Measurements from ENCODE around the gene MCRIP2.
A peak's percentile ranks its signal among the peaks of the same experiment; 100 is the strongest.
"Not testable (repeated sequence)": the region's sequence is repeated elsewhere in the genome, so short reads cannot be mapped to it uniquely, and the experiment has no call there.

MCRIP2 gene

DNA sequence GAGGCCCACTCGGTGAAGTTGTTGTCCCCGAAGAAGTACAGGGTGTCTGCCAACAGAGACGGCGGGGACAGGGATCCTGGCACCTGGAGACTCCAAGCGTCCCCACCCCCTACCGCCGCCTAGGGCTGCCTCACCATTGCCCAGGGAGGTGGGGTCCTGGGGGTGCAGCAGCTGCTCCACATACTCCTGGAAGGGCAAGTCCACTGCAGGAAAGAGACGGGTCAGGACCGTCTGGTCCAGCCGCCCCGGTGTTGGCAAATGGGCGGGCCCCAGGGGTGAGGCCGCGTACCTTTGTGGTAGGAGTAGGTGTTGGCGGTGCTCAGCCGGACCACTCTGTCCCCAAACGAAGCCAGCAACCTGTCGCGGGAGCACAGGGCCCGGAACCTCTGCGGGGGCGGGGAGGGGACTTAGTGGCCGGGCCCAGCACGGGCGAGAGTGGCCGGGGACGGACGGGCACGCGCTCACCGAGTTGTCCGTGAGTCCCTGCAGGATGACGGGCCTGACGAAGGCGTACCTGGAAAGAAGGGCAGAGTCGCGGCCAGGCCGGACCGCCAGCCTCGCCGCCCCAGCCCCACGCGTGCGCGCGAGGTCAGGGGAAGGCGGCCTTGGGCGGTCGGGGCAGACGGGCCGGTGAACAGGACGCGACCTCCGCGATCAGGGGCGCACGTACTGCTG lies 41.9 kb downstream of the MCRIP2 start:
- DNase-seq = no peak

DNA sequence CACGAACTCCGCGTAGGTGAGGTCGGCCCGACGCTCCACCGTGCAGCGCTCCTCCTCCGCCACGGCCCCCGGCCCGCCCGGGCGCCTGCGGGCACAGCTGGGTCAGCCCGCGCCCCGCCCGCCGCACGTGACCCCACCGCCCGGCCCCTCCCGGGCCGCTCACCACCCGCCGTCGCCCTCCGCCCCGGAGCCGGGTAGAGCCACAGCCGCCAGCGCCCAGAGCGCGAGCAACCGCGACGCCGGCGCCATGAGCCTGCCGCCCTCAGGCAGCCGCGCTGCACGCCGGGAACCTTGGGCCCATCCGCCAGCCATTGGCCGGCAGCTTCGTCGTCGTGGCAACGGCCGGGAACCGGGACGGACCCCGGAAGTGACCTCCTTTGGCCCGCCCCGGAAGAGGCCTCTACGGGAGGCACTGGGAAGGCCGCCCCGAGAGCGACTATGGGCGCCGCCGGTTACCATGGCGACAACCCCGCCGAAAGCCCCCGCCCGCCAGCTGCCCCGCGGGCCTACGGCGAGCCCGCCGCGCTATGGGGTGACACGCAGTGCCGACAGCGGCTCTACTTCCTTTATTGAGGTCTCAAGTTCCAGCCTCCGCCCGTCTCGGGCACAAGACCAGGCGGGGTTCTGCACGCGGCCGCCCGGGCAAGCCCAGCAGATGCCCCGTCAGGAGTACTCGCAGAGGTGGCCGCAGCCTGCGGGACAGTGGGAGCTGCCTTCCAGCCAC lies 42.6 kb downstream of the MCRIP2 start, which contains the start of gene JMJD8:
Gene JMJD8 (minus strand): TSS at position 264 of the 724 bp plus-strand sequence. CDS start 15 bp downstream, at position 249.
- peak; percentile 98 for DNase-seq

DNA sequence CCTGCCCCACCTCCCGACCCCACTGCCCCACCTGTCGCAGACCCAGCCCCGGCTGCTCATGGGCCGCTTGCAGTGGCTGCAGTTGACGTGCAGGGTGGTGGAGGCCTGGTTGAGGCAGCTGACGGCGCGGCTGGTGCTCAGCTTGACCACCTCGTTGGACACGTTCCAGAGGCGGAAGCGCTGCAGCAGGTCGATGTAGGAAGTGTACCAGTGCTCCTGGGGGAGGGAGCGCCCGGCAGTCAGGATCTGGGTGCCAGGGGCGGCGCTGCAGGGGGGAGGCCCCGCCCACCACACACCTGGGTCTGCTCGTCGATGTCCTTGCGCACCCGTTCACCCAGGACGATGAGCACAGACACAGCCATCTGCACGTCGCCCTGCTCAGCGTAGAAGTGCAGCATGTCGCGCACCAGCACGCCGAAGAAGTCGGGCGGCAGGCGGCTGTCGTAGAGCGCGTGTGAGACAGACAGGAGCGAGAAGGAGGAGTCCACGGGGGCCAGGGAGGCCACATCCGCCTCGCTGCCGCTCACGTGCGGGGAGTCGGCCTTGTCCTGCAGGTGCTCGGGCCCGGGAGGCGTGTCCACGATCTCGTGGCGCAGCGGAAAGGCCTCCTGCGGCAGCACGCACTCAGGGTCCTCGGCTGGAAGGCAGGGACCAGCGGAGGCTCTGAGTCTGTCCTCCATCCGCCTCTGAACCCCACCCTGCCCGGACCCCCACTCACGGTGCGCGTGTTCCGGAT lies 43.5 kb downstream of the MCRIP2 start:
- no peak for DNase-seq

DNA sequence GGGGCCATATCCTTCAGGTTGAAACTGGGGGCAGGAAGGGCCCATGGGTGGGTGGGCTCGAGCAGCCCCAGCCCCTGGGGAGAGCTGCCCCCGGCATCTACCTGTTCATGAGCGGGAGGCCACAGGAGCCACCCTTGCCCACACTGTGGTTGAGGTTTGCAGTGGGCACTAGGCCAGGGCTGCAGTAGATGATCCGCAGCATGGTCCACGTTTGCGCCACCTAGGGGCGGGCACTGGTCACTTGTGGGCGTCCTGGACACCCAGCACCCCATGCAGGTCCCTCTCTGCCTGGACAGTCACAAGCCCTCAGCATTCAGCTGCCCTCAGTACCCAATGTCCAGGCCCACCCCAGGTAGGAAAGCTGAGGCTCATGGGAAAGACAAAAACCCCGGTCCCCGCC lies 44.3 kb downstream of the MCRIP2 start:
- DNase-seq = no peak

DNA sequence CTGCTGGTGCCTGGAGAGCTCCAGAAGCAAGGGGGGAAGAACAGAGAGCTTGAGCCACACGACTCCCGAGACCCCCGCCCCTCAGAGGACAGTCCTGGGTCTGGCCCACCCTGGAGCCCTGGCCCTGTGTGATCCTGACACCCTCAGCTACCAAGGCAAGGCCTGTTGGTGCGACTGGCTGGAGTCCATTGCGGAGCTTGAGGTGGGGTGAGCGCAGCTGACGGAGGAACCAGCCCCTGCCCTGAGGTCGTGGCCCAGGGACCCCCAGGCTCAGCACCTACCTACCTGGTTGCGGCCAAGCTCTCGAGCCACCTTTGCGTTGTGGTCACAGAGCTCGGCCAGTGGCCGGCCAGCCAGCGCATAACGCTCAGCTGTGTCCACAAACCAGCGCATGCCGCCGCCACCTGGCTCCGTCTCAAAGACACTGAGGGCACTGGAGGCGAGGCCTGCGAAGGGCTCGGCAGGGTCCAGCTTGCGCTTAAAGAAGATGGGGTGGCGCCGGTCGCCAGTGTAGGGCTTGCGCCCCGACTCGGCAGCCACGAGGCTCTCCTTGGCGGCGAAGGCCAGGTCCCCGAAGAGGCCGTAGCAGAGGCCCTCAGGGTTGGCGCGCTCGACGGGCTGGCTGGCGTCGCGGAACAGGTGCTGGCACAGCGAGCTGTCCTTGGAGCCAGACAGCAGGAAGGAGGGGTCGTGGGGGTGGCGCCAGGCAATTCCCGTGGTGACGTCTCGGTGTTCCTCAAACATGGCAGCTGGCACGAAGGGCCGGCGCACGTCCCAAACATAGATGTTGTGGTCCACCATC lies 45.0 kb downstream of the MCRIP2 start:
- no peak for DNase-seq

DNA sequence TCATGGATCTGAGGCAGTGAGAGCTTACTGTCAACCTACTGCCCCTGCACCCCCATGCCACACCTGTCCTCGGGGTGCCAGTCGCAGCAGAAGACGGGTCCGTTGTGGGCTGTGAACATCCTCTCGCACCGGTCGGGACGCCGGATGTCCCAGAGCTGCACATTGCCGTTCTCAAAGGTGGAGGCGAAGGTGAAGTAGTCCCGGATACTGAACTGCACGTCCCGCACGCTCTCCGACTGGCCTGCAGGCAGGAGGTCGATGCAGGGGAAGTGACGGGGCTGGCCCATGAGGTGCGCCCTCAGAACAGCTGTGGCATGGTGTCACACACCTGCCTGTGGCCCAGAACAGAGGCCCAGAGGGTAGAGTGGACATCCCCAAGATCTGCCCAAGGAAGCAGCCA lies 45.9 kb downstream of the MCRIP2 start:
- DNase-seq = no peak

DNA sequence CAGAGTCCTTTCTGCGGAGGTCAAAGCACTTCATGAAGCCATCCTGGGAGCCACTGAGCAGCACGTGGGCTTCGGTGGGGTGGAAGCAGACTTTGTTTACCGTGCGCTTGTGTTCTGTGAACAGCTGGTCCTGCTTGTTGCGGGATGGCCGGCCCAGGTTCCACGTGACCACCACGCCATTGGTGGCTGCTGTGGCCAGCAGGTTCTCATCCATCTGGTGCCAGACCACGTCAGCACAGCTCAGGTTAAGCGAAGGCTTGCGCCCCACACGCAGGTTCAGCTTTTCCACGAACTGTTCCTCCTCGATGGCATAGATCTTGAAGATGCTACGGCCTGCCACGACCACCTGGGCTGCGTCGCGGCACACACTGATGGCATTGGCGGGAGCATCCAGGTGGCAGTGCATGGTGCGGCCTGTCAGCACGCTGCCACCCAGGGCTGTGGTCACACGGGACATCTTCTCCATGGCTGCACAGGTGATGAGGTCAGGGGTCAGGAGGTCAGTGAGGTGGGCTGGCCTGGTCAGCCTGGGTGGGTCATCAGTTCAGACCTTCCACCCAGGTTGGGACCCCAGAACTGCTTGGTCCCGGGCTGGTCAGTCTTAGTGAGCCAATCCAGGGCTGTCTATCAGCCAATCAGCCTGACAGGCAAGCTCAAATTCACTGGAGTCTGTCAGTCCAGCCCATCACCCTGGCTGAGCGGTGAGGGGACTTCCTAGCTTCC lies 47.7 kb downstream of the MCRIP2 start:
- DNase-seq = no peak

DNA sequence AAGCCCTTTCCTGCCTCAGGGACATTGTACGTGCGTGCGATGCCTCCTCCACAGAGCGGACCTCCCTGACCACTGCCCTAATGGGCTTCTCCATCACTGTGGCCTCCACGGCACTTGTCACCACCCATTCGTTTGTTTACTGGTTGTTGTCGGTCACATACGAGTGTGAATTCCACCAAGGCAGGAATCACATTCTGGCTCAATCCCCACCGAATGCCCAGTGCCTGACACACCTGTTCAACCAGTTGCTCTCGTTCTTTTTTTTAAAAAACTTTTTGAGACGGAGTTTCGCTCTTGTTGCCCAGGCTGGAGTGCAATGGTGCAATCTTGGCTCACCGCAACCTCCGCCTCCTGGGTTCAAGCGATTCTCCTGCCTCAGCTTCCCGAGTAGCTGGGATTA lies 49.6 kb downstream of the MCRIP2 start:
- not testable (repeated sequence) for DNase-seq

DNA sequence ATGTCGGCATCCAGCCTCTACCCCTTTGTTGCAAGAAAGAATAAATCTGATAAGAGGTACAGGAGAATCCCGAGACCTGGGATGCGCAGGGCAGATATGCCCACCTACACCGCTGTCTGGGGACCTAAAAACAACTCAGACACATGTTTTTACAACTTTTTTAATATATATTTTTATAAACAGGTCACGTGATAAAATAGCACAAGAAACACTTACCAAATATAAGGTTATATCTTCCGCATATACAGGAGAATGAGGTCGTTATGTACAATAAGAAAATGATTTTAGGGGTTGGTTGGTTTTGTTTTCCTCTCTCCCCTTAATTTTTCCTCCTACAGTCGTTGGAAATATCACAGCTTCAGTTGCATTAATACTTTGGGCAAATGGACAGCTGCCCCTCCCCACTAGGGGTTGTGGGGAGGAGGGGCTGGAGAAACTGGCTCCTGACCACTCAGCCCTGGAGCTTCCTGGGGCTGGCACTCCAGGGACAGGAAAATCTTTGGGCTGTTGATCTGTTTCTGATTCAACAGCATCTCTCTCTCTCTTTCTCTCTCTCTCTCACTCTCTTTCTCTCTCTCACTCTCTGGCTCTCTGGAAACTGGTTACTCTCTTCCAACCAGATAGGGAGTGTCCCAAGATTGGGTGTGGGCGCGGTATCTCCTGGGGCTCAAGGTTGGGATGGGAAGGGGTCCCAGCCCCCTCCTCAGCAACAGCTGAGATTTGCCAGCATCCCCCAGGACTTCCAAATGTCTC lies 50.9 kb downstream of the MCRIP2 start:
- no peak for DNase-seq

DNA sequence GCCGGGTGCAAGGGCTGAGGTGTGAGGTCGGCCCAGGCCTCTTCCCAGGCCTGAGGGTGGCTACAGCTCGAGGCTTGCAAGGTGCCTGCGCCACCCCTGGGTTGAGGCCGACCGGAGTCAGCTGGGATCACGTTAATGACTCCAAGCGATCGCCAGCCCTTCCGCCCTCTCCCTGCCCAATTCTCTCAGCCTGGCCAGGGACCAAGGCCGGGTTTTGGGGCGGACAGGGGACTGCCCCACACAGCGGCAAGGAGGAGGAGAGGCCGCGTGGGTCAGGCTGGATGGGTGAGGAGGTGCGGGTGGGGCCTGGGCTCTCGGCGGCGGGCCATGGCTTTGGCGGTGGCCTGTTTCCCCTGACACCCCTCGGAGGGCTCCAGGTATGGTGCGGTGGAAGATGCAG lies 51.7 kb downstream of the MCRIP2 start:
- DNase-seq = no peak

DNA sequence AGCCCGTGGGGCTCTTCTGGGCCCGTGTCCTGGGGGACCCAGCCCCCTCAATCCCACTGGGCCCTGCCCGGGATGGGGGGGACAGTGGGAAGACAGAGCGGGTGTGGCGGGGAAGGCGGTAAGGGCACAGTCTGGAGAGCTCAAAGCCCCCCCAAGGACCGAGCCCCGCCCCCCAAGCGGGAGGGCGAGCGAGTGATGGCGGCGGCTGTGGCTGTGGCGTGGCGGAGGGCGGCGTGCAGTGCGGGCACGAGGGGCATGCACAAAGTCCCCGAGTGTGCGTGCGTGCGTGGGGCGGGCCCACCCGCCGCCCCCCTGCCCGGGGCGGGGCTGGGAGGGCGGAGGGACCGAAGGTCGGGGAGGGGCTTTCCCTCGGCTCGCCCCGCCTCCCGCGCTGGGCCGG lies 52.1 kb downstream of the MCRIP2 start:
- DNase-seq = no peak

DNA sequence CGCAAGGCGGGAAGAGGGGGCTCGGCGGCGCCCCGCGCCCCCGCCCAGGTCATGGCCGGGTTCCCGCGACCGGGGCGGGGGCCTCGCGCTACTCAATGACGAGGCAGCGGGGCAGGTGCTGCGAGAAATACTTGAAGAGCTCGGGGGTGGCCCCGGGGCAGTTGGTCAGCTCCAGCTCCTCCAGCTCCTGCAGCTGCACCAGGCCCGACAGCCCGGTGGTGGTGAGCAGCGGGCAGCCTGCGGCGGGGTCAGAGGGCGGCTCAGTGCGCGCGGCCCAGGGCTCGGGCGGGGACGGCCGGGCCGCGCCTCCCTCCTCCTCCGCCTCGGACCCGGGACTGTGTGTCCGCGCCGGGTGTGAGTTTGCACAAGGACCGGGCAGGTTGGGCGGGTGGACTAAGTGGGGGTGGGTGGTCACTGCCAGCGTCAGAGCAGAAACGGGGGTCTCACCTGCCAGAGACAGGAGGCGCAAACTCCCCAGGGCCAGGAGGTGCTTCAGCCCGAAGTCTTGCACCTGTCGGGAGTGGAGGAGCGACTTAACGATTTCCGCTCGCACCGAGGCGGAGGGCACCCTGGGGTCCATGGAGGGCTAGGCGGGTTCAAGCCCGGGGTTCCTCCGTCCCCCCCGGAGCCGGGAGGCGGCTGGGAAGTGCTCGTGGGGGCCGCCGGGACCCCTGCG lies 52.7 kb downstream of the MCRIP2 start:
- no peak for DNase-seq

DNA sequence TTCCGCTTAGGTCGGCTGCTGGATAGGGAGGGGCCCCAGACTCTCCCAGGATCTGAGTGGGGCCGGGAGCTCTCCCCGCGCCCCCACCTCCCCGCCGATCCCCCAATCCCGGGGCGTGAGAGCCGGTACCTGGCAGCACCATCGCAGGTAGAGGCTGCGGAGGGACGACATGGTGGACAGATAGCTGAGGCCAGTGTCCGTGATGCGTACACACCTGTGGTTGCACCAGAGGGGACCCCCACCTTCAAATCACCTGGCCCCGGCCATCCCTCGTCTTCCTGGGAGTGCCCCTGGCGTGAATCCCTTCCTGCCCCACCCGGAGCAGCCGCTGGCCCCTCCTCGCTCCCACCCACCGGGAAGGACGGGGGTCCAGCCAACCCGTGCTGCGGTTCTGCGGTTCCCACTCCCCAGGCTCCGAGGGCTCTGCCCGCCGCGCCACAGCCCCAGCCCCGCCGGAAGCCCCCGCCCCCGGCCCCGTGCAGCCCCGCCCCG lies 53.3 kb downstream of the MCRIP2 start:
- no peak for DNase-seq

DNA sequence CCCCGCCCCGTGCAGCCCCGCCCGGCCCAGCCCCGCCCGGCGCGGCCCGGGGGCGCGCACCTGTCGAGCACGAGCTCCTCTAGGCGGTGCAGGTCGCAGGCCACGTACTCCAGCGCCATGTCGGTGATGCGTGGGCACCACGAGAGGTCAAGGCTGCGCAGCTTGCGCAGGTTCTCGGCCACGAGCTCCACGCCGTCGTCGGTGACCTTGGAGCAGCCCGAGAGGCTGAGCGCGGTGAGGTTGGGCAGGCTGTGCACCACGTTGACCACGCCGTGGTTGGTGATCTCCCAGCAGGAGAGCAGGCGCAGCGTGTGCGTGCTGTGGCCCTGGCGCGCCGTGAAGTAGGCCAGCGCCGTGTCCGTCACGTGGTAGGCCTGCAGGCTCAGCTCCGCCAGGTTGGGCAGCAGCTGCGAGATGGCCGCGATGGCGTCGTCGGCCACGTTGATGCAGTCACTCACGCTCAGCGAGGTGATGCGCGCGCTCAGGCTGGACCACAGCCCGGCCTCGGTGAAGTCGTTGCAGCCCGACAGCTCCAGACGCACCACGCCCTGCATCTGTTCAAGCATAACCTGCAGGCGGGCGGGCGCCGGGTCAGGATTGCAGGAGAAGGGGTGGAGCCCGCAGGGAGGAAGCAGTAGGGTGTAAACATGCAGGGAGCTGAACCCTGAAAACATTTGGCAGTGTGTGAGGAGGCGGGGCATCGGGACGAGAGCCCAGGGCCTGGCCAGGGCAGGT lies 53.9 kb downstream of the MCRIP2 start:
- DNase-seq = no peak
